Endothelial cell of hepatic sinusoid (primary cell): Measurements from ENCODE around the gene ALKBH5.

Experiments used
- in situ Hi-C: cut with HindIII; loops from 2 replicates; pipeline ENCODE4 v1.10.0; 2017; ENCODE audit warnings: low sequenced_read_pairs

Gene ALKBH5

GRCh38 chr17:18256776-18257175 lies 73.1 kb downstream of the ALKBH5 start:
- in situ Hi-C loops, result no loop called here

- in situ Hi-C loops, result no loop called here
Measured at GRCh38 chr17:18257268-18257981, 73.8 kb downstream of the ALKBH5 start.

GRCh38 chr17:18257982-18258355 lies 74.3 kb downstream of the ALKBH5 start:
- in situ Hi-C loops, result no loop called here

GRCh38 chr17:18258356-18259038 lies 74.9 kb downstream of the ALKBH5 start, which contains the start of gene FLII:
Gene FLII (minus strand): TSS chr17:18258738. CDS start chr17:18258690, 48 bp downstream.
- in situ Hi-C loops, result no loop called here
